AG04450 (cell line): Measurements from ENCODE around the gene RARS1. TPM values are rescaled to one million over a fixed set of nuclear protein-coding genes. Genes with fewer than 3 reads are reported as not detected.

Source experiments
- CTCF ChIA-PET: fragments of 300-600, 350-600 bp; formaldehyde crosslinking; extraction: SDS; loops from one replicate; lab custom pipeline; 2022; ENCODE audit warnings: antibody characterized with exemption, inconsistent platforms; lab: Charles Lee
- POLR2A ChIA-PET: fragments of 350-600 bp; formaldehyde crosslinking; extraction: SDS; loops from one replicate; lab custom pipeline; 2021; ENCODE audit warnings: antibody characterized with exemption, inconsistent platforms; lab: Yijun Ruan, JAX
- DNase-seq: peaks from one replicate; pipeline ENCODE4 v3.0.0-alpha.2; 2011; ENCODE audit warnings: low read depth, low spot score
- H3K27ac ChIP-seq: one replicate; pipeline ENCODE4 v1.5.1; 2012; ENCODE audit warnings: low read depth, low read length, control low read depth
- H3K27me3 ChIP-seq: one replicate; pipeline ENCODE4 v1.6.0; 2012; ENCODE audit warnings: low read length; ENCODE audit not compliant: control insufficient read depth, insufficient read depth
- H3K4me3 ChIP-seq: 2 replicates; pipeline ENCODE4 v1.5.1; 2011; ENCODE audit warnings: mild to moderate bottlenecking, low read depth, low read length, control low read depth
- H3K9me3 ChIP-seq: 2 replicates; pipeline ENCODE4 v1.5.1; 2012; ENCODE audit warnings: low read length; ENCODE audit not compliant: control insufficient read depth, insufficient read depth
- CTCF ChIP-seq: IDR thresholded peaks from 2 replicates; pipeline ENCODE4 v1.5.1; 2011; ENCODE audit warnings: low read depth, low read length, control low read depth, inconsistent platforms
- polyA plus RNA-seq: library from polyadenylated mRNA; depleted of rRNA; stranded (reverse); fragments of >200 nt; gene quantifications from 2 replicates; pipeline ENCODE4 v1.2.3, GENCODE V29; 2011

The RARS1 gene
- polyA plus RNA-seq, 1 experiment = 147 TPM

DNA sequence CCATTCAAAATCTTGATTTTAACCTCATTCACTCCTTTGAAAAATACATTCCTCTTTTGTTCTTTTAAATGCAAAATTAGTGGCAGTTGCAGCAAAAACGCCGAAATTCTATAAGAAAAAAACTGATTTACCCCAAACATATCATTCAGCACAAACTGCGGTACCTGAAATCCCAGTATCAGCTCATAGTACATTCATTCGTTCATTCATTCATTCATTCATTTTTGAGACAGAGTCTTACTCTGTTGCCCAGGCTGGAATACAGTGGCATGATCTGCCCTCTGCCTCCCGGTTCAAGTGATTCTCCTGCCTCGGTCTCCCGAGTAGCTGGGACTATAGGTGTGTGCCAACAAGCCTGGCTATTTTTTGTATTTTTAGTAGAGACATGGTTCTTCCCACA, 63.3 kb downstream of the RARS1 start:
- ChIA-PET CTCF (no interaction called here), POLR2A (no interaction called here)
- no peak for TF ChIP-seq CTCF
- no peak overlapping the region for H3K27ac ChIP-seq
- DNase-seq = no peak
- no peaks in the 10 kb centered on the region for H3K27me3 ChIP-seq
- H3K9me3 ChIP-seq = no peaks in the 10 kb centered on the region
- no peak overlapping the region for H3K4me3 ChIP-seq

- no peak for DNase-seq
- CTCF ChIA-PET = no interaction called here
- Histone ChIP-seq H3K9me3 (no peaks in the 10 kb centered on the region), H3K4me3 (no peak overlapping the region), H3K27me3 (no peaks in the 10 kb centered on the region), H3K27ac (no peak overlapping the region)
- POLR2A ChIA-PET = no interaction called here
- TF ChIP-seq CTCF = no peak
Measured at GRCh38 chr5:168550656-168551055, 64.4 kb downstream of the RARS1 start.

- Histone ChIP-seq H3K9me3 (no peaks in the 10 kb centered on the region), H3K4me3 (no peak overlapping the region), H3K27me3 (no peaks in the 10 kb centered on the region), H3K27ac (no peak overlapping the region)
- ChIA-PET POLR2A (no interaction called here), CTCF (no interaction called here)
- no peak for TF ChIP-seq CTCF
- DNase-seq = peak; percentile 81
Measured at GRCh38 chr5:168552146-168552545, 65.9 kb downstream of the RARS1 start.

- Histone ChIP-seq H3K27me3 (no peaks in the 10 kb centered on the region), H3K27ac (no peak overlapping the region), H3K9me3 (no peaks in the 10 kb centered on the region), H3K4me3 (no peak overlapping the region)
- POLR2A ChIA-PET = no interaction called here
- no peak for TF ChIP-seq CTCF
- DNase-seq = no peak
- CTCF ChIA-PET = interaction anchor here (0.5 kb wide), 1 partner anchor 36 kb away, joined by 7 read pairs; no protein-coding TSS in a partner anchor
Measured at GRCh38 chr5:168553377-168554130, 67.3 kb downstream of the RARS1 start.

DNA sequence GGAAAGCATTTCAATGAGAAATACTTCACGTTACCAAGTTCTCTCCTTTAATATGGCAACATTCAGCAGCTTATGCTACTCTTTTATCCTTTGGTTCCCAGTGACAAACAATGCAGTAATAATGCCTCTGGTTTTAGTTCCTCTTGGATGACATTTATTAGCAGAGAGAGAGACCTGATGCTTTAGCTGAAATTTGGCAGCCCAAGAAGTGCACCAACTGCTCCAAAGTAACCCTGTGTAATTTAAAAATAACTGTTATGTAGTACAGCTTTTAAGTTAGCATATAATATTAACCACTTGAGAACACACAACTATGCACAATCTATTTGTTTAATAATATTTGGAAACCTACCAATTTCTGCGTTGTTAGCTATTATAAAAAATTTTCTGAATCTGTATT, 71.1 kb downstream of the RARS1 start:
- no peak overlapping the region for H3K27ac ChIP-seq
- DNase-seq = no peak
- no peaks in the 10 kb centered on the region for H3K27me3 ChIP-seq
- CTCF ChIA-PET = interaction anchor here (0.5 to 0.6 kb wide), 2 partner anchors 72 to 991 kb away, joined by 3 read pairs; no protein-coding TSS in a partner anchor
- H3K9me3 ChIP-seq = no peaks in the 10 kb centered on the region
- no peak overlapping the region for H3K4me3 ChIP-seq
- POLR2A ChIA-PET = no interaction called here
- TF ChIP-seq CTCF = no peak
